HG02852 (cell line): Measurements from ENCODE around the gene TNKS1BP1.
A peak's percentile ranks its signal among the peaks of the same experiment; 100 is the strongest.

ENCODE experiments used
- ATAC-seq: cut with Tn5 transposase; IDR thresholded peaks from one replicate; pipeline ENCODE4 v1.9.1; 2021; ENCODE audit warnings: mild to moderate bottlenecking, moderate library complexity; ENCODE audit not compliant: unreplicated experiment

Gene TNKS1BP1

GRCh38 chr11:57313071-57313787 lies 11.5 kb downstream of the TNKS1BP1 start:
- no peak for ATAC-seq

DNA sequence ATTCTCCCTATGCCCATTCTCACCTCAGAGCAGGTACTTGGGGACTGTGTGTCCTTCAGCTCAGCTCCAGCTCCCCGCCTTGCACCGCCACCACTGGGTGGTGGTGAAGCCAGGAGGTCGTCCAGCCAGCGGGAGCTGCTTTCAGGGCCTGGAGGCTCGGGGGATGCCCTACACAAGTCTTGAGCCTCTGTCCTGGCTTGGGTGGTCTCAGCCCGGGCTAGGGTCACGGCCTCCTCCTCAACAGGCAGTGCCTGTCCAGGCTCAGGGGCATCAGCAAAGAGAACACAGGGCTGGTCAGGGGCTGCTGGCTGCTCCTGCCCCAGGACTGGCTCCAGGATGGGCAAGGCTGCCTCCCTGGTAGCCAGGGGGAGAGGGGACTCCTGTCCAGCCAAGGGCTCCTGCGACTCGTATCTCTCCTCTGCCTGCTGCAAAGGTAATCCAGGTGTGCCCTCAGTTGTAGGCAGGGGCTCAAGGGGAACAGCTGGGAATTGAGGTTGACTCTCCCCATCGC lies 12.2 kb downstream of the TNKS1BP1 start:
- ATAC-seq = no peak

DNA sequence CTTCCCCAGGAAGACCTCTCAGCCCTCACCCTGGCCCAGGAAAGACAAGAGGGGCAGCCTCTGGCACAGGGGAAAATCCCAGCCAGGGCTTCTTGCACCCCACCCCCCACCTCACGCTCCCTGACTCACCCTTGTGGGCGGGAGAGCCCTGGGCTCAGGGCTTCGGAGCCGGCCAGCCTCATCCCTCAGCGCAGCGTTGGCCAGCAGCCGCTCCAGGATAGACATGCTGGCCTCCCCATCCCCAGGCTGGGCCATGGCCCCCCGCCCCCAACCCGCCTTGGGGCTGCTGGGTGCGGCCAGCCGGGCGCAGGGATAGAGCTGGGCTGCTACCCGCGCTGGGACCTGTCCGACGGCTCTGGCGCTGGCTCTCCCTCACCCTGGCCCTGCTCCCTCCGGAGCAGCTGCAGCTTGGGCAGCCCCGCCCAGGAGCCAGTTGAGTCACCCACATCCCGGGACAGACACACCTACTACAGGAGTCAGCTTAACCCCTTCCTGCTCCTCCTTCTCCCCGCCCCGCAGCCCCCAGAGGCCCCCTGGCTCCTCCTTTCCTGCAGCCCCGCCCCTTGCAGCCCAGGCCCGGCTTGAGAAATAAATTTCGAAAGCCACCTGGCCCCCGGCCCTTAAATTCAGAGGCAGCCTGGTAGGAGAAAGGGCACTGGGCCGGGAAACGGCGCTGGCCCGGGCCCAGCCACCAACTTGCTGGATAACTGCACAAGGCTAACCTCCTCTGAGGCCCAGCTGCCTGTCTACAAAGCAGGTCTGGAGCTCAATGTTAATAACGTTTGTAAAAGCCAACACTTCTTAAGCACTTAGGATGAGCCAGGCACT lies 13.4 kb downstream of the TNKS1BP1 start:
- peak; percentile 96 for ATAC-seq

DNA sequence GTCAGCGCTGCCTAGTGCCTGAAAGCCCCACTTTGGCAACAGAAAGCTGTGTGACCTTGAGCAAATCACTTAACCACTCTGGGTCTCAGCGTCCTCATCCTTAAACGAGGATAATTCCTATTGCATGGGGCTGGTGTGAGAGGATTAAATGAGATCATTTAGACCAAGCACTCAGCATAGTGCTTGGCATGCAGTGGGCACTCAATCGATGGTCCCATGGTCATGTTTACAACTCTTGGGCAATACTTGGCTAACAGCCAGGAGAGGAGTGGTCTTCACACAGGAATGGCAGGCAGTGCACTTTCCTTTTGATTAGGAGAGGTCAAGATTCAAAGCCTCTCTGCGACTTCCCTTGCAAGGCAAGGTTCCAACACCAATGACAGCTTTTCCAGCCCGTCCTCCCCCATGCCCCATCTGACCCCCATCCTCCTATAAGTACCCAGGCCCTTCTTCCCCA lies 14.1 kb downstream of the TNKS1BP1 start:
- no peak for ATAC-seq

GRCh38 chr11:57310091-57310490 lies 14.7 kb downstream of the TNKS1BP1 start:
- ATAC-seq = no peak

GRCh38 chr11:57309106-57310059 lies 15.4 kb downstream of the TNKS1BP1 start:
- ATAC-seq = no peak

DNA sequence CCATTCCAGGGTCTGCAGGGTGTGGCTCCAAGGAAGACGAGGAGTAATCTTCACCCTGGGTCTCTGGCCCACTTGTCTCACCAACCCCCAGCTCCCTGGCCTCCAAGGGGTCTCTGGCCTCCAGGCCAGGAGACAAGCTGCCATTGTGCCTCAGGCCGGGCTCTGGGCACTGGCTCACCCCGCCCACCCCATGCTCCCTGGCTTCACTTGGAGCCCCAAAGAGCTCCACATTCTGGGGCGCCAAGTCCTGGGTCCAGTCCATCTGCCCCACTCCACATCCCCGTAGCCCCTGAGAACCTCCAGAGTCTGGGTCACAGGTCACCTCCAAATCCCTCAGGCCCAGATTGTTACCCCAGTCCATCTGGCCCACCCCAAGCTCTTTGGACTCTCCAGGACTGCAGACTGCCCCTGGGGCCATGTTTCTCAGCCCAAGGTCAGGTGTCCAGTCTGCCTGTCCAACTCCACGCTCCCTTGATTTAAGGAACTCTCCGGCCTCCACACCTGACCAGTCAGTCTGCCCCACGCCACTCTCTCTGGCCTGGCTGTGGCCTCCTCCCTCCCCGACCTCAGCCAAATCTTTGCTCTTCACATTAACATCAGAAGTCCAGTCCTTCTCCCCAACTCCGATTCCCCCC lies 16.2 kb downstream of the TNKS1BP1 start:
- ATAC-seq = no peak

GRCh38 chr11:57307666-57308270 lies 17.0 kb downstream of the TNKS1BP1 start:
- ATAC-seq = no peak

DNA sequence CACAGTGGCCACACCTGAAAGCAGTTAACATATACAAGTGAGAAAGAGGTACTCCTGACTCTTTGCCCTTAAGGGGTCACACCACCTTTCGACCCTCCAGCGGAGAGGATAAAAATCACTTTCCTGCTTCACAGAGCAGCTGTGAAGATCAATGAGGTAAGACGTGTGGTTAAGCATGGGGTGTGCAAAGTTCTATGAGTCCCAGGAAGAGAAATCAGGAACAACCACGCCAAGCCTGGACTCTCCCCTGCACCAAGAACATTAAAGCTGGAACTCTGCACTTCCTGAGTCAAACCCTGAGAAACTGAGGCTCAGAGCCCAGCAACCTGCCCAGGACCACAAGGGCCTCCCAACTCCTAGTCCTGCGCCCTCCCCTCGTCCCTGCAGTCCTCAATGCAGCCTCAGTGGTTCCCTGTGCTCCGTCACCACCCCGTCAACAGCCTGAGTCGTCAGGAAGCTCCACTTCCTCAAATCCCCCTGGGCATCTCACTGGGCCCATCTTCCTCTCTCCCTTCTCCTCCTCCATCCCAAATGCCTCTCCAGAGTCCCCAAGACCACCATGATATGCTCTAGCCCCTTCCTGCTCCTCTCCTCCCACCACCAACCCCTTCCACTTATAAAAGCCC lies 17.7 kb downstream of the TNKS1BP1 start:
- no peak for ATAC-seq

- ATAC-seq = no peak
Observed at GRCh38 chr11:57306161-57306876, 18.4 kb downstream of the TNKS1BP1 start.

- no peak for ATAC-seq
Observed at GRCh38 chr11:57305523-57305922, 19.2 kb downstream of the TNKS1BP1 start.

- no peak for ATAC-seq
Observed at GRCh38 chr11:57303990-57304579, 20.7 kb downstream of the TNKS1BP1 start.

DNA sequence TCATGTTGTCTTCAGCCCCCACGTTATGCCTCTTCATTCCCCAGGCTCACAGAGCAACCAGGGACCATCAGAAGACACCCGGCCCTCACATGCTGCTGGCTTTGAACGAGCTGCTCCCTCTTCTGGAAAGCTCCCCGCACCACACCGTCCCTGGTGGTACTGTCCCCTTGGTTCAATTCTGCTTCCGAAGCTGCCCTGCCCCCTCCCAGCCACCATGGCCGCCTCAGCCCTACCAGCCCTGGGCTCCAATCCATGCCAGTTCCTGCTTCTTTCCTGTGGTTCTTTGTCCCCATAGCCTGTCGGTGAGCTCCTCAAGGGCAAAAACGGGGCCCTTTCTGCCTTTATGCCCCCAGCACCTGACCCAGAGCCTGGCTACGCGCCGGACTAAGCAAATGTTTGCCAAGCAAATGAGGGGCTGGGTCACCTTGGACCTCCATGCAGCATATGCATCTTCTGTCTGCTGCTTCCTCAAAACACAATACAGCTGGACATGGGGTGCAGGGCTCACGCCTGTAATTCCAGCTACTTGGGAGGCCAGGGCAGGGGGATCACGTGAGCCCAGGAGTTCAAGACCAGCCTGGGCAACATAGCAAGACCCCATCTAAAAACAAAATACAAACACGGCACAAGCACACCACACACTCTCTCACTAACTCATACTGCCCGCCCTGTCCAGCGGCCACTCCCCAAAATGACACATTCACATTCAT lies 21.3 kb downstream of the TNKS1BP1 start:
- ATAC-seq = no peak

DNA sequence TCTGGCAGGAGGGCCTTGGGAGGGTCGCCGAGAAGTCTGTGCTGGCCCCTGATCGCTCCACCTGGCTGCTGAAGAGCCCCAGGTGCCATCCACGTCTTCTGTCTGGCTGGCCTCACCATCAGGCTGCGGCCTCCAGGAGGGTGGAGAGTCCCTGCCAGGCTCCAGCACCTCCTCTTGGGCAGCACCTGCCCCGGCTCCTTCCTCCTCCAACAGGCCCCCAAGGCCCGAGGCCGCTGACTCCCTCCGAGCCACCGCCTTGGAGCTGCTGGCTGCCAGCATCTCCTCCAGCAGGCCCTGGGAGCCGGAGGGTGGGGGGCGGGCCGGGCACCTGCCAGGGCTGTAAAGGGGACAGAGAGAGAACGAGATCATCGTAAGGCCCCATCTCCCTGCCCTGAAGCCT lies 22.3 kb downstream of the TNKS1BP1 start:
- ATAC-seq = no peak

GRCh38 chr11:57301711-57302423 lies 22.9 kb downstream of the TNKS1BP1 start:
- no peak for ATAC-seq

DNA sequence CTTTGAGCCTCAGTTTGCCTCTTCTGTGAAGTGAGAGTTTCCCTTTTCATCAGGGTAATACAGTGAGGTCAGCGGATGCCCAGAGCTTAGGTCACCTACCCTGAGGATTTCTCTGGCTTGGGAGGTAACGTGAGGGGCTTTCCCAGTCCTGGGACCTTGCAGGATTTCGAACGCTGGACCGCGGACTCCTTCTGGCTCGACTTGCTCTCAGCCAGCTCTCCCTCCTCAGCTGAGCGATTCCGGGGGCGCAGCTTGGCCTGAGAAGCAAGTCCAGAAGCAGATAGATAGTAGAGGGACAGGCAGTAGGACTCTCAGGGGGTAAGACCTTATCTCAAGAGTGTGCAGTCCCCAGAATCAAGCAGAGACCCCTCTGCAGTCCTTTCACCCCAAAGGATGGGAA lies 24.0 kb downstream of the TNKS1BP1 start:
- ATAC-seq = no peak

DNA sequence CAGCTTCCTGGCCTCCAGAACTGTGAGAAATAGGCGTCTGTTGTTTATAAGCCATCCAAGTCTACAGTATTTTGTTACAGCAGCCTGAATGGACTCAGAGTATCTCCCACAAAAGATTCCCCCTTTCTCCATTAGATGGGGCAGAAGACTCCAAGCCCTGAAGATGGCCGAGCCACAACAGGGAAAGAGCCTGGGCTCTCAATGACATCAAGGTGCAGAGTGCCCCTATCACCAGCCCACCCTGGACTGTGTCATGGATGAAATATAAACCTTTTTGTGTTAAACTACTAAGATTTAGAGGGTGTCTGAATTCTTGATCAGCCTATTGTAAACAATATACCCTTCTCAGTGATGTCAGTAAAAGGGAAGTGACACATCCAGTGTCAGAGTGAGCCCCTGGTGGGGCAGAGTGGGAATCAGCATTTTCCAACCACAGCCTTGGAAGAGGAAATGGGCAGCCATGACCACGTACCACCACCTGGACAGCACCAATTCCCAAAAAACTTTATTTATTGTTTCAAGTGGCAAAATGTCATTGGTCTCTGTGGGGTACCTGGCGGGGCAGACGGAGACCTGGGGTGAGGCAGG lies 25.5 kb downstream of the TNKS1BP1 start:
- ATAC-seq = no peak
